Endodermal cell (in vitro differentiated cells): ENCODE measurements around the gene NT5C1A. TPM values are rescaled to one million over a fixed set of nuclear protein-coding genes. Genes with fewer than 3 reads are reported as not detected.

ENCODE experiments used
- DNase-seq: peaks from one replicate; pipeline ENCODE4 v3.0.0-alpha.2; 2017
- H3K27ac ChIP-seq: 2 replicates; pipeline ENCODE4 v1.5.1; 2013; ENCODE audit warnings: mild to moderate bottlenecking, low read depth, low read length, moderate library complexity
- H3K27me3 ChIP-seq: 2 replicates; pipeline ENCODE4 v1.6.1; 2013; ENCODE audit warnings: mild to moderate bottlenecking, low read length, moderate library complexity; ENCODE audit not compliant: insufficient read depth, control insufficient read depth, poor library complexity, severe bottlenecking
- H3K36me3 ChIP-seq: 2 replicates; pipeline ENCODE4 v1.7.0; 2013; ENCODE audit warnings: mild to moderate bottlenecking, low read length, moderate library complexity; ENCODE audit not compliant: control insufficient read depth, insufficient read depth
- H3K4me1 ChIP-seq: one replicate; pipeline ENCODE4 v1.7.0; 2013; ENCODE audit warnings: low read length; ENCODE audit not compliant: control insufficient read depth, insufficient read depth
- H3K4me3 ChIP-seq: 2 replicates; pipeline ENCODE4 v1.5.1; 2013; ENCODE audit warnings: mild to moderate bottlenecking, low read length, moderate library complexity
- H3K9ac ChIP-seq: 2 replicates; pipeline ENCODE4 v1.6.1; 2013; ENCODE audit warnings: mild to moderate bottlenecking, low read length, moderate library complexity; ENCODE audit not compliant: poor library complexity, severe bottlenecking; ENCODE audit errors: extremely low read depth
- H3K9me3 ChIP-seq: 2 replicates; pipeline ENCODE4 v1.6.1; 2013; ENCODE audit warnings: mild to moderate bottlenecking, low read length, moderate library complexity; ENCODE audit not compliant: control insufficient read depth
- H3K27ac Mint-ChIP-seq: 2 replicates; pipeline ENCODE4 v1.8.0; 2020; ENCODE audit warnings: mixed read lengths
- H3K27me3 Mint-ChIP-seq: 2 replicates; pipeline ENCODE4 v1.8.0; 2021; ENCODE audit warnings: mild to moderate bottlenecking, mixed read lengths; ENCODE audit not compliant: insufficient read depth
- H3K36me3 Mint-ChIP-seq: 2 replicates; pipeline ENCODE4 v1.8.0; 2020; ENCODE audit warnings: low read depth, mixed read lengths
- H3K4me1 Mint-ChIP-seq: 2 replicates; pipeline ENCODE4 v1.8.0; 2020; ENCODE audit warnings: mixed read lengths
- H3K4me3 Mint-ChIP-seq: 2 replicates; pipeline ENCODE4 v1.8.0; 2020; ENCODE audit warnings: mild to moderate bottlenecking, moderate library complexity, mixed read lengths
- H3K9me3 Mint-ChIP-seq: 2 replicates; pipeline ENCODE4 v1.8.0; 2020; ENCODE audit warnings: mild to moderate bottlenecking, mixed read lengths
- WGBS, 2 experiments: methylation state at CpG; one replicate each; pipeline versions ENCODE4 v1.1.5 to v1.1.7; 2013; ENCODE audit warnings: missing lambda C conversion rate in 2 of 2, mixed read lengths in 1 of 2; ENCODE audit not compliant: insufficient coverage in 1 of 2, insufficient read length in 1 of 2; 5-methylcytosine and 5-hydroxymethylcytosine counted together
- total RNA-seq, 2 donors: library from RNA; stranded (reverse); fragmentation: NEBNext Ultra II Directional in 1 of 2; extraction: Animal tissue kit (Norgen Biotek cat#: 25700) in 1 of 2; gene quantifications; 2 replicates in 1 of 2; 3 replicates in 1 of 2; pipeline ENCODE4 v1.2.1, GENCODE V29; 2021
- TF ChIP-seq, protein P1 (sequence below): fragments of 200-600 bp; sonication (generic); conservative IDR thresholded peaks from 2 replicates; pipeline ENCODE4 v1.5.0; 2021; ENCODE audit warnings: antibody characterized with exemption, mild to moderate bottlenecking

NT5C1A gene
- total RNA-seq, 2 donors from 2014 or later, result not detected

DNA sequence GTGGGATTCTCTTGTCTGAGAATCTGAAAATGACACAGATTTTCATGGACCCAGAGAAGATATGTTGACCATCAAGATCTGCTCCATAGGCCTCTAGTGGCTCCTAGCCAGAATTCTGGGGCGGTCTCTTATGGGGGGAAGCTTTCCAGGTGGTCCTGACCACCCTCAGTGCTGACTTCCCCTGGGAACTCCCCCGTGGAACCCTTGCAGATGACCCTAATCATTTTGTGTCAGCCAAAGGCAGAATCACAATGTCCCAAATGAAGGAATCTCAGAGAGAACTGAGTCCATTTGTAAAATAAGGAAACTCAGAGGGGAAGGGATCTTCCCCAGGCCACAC, 36.1 kb downstream of the NT5C1A start:
- Mint-ChIP-seq H3K9me3 (no peaks in the 10 kb centered on the region), H3K4me3 (no peak overlapping the region), H3K36me3 (no peaks in the 10 kb centered on the region), H3K27ac (no peak overlapping the region), H3K27me3 (peaks cover 95% of the 10 kb centered on the region), H3K4me1 (peaks cover 14% of the 10 kb centered on the region)
- Histone ChIP-seq H3K9ac (no peak overlapping the region), H3K4me3 (no peak overlapping the region), H3K4me1 (no peaks in the 10 kb centered on the region), H3K27ac (no peak overlapping the region), H3K27me3 (peaks cover 94% of the 10 kb centered on the region), H3K9me3 (no peaks in the 10 kb centered on the region), H3K36me3 (no peaks in the 10 kb centered on the region)
- DNase-seq, result no peak
- 61 to 78% methylated on average over 2 of the region's 2 CpGs for WGBS, 2 experiments
- TF ChIP-seq, protein P1, sequence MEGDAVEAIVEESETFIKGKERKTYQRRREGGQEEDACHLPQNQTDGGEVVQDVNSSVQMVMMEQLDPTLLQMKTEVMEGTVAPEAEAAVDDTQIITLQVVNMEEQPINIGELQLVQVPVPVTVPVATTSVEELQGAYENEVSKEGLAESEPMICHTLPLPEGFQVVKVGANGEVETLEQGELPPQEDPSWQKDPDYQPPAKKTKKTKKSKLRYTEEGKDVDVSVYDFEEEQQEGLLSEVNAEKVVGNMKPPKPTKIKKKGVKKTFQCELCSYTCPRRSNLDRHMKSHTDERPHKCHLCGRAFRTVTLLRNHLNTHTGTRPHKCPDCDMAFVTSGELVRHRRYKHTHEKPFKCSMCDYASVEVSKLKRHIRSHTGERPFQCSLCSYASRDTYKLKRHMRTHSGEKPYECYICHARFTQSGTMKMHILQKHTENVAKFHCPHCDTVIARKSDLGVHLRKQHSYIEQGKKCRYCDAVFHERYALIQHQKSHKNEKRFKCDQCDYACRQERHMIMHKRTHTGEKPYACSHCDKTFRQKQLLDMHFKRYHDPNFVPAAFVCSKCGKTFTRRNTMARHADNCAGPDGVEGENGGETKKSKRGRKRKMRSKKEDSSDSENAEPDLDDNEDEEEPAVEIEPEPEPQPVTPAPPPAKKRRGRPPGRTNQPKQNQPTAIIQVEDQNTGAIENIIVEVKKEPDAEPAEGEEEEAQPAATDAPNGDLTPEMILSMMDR, result no peak

DNA sequence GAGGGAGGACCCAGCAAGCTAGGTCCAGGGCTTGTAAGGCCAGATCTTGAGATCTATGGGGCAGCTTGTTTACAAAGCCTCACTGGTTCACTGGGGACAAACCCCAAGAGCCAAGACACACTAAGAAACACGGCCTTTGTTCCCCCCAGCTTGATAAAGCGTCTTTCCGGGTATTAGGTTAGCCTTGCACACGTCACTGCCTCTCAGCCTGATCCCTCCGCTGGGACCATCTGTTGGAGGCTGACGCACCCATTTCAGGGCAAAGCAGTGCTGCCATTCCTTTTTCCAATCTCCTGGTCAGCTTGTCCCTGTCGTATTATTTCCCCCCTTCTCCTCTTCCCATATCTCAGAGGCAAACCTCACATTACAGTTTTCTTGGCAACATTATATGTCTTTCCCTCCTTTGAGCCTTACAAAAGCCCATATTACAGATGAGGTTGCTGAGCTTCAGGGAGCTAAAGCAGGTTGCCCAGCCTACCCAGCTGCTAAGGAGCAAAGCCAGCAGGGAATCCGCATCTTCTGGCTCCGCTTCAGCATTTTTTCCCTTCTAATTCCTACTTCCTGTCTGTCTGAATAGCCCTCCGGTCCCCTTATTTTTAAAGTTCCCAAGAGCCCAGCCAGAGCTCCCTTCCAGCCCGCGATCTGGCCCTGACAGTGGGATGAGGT, 36.6 kb downstream of the NT5C1A start:
- peaks cover 95% of the 10 kb centered on the region for H3K27me3 Mint-ChIP-seq
- H3K4me3 Mint-ChIP-seq, result no peak overlapping the region
- Histone ChIP-seq H3K9ac (no peak overlapping the region), H3K27me3 (peaks cover 94% of the 10 kb centered on the region), H3K9me3 (no peaks in the 10 kb centered on the region), H3K36me3 (no peaks in the 10 kb centered on the region), H3K4me1 (no peaks in the 10 kb centered on the region), H3K4me3 (no peak overlapping the region), H3K27ac (no peak overlapping the region)
- H3K4me1 Mint-ChIP-seq, result peaks cover 14% of the 10 kb centered on the region
- WGBS, 2 experiments, result 81 to 87% methylated on average over 12 of the region's 12 CpGs
- TF ChIP-seq, protein P1, result no peak
- H3K36me3 Mint-ChIP-seq, result no peaks in the 10 kb centered on the region
- no peak for DNase-seq
- H3K27ac Mint-ChIP-seq, result no peak overlapping the region
- no peaks in the 10 kb centered on the region for H3K9me3 Mint-ChIP-seq

DNA sequence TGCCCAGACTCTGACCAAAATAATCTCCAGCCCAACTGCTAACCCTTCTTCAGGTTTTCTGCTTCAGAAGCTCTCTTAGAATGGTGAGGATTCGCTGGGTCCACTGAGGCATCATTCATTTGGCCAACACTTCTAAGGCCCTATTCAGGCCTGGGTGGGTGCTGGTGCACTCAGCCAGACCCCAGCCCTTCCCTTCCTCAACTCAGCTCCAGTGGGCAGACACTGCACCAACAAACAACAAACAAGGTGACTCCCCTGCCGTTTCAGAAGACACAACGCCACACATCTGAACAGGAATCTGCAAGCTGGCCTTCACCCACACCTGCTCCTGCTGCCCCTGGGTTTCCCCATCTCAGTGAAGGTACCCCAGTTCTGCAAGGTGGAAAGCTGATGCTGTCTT, 38.5 kb downstream of the NT5C1A start:
- H3K27ac ChIP-seq, result peak overlapping the region; percentile 72
- no peaks in the 10 kb centered on the region for H3K4me1 ChIP-seq
- no peak overlapping the region for H3K4me3 ChIP-seq
- TF ChIP-seq, protein P1, result no peak
- no peaks in the 10 kb centered on the region for H3K9me3 ChIP-seq
- peaks cover 97% of the 10 kb centered on the region for H3K27me3 Mint-ChIP-seq
- peak overlapping the region; percentile 34 for H3K4me3 Mint-ChIP-seq
- no peaks in the 10 kb centered on the region for H3K36me3 Mint-ChIP-seq
- H3K9ac ChIP-seq, result no peak overlapping the region
- peaks cover 14% of the 10 kb centered on the region for H3K4me1 Mint-ChIP-seq
- no peaks in the 10 kb centered on the region for H3K9me3 Mint-ChIP-seq
- no peak for DNase-seq
- peaks cover 90% of the 10 kb centered on the region for H3K27me3 ChIP-seq
- no peak overlapping the region for H3K27ac Mint-ChIP-seq
- no peaks in the 10 kb centered on the region for H3K36me3 ChIP-seq
- WGBS, 2 experiments, result 71 to 90% methylated on average over 2 to 3 of the region's 3 CpGs
